DOHH2 (cell line): ENCODE measurements around the gene RANBP3L.

ENCODE experiments used
- H3F3A ChIP-seq: fragments of 200-600 bp; sonication (generic), shearing (Covaris generic); 2 replicates; pipeline ENCODE4 v1.6.0; 2016; ENCODE audit warnings: antibody characterized with exemption, mild to moderate bottlenecking; ENCODE audit not compliant: control insufficient read depth, insufficient read depth
- H3K27ac ChIP-seq: fragments of 200-600 bp; sonication (generic); 2 replicates; pipeline ENCODE4 v1.5.1; 2014; ENCODE audit warnings: low read depth, mild to moderate bottlenecking, low read length, moderate library complexity
- H3K27me3 ChIP-seq: fragments of 200-600 bp; sonication (generic); 2 replicates; pipeline ENCODE4 v1.6.1; 2014; ENCODE audit warnings: mild to moderate bottlenecking, low read length, mixed read lengths; ENCODE audit not compliant: control insufficient read depth
- H3K36me3 ChIP-seq: fragments of 200-600 bp; sonication (generic); 2 replicates; pipeline ENCODE4 v1.6.1; 2014; ENCODE audit warnings: mild to moderate bottlenecking, low read length, moderate library complexity, mixed read lengths; ENCODE audit not compliant: control insufficient read depth
- H3K4me1 ChIP-seq: fragments of 200-600 bp; sonication (generic); 2 replicates; pipeline ENCODE4 v1.6.1; 2014; ENCODE audit warnings: mild to moderate bottlenecking, low read length, mixed read lengths; ENCODE audit not compliant: control insufficient read depth
- H3K4me2 ChIP-seq: fragments of 200-600 bp; sonication (generic); 2 replicates; pipeline ENCODE4 v1.6.0; 2014; ENCODE audit warnings: mild to moderate bottlenecking, low read length, moderate library complexity
- H3K4me3 ChIP-seq: fragments of 200-600 bp; sonication (generic); 2 replicates; pipeline ENCODE4 v1.5.1; 2014; ENCODE audit warnings: mild to moderate bottlenecking, low read length, mixed read lengths
- H3K79me2 ChIP-seq: fragments of 200-600 bp; sonication (generic); 2 replicates; pipeline ENCODE4 v1.6.1; 2014; ENCODE audit warnings: mild to moderate bottlenecking, low read length, mixed read lengths; ENCODE audit not compliant: control insufficient read depth
- H3K9me2 ChIP-seq: fragments of 200-600 bp; sonication (generic); replicated peaks from 2 replicates; pipeline ENCODE4 v1.6.1; 2014; ENCODE audit warnings: mild to moderate bottlenecking, low read length, mixed read lengths; ENCODE audit not compliant: control insufficient read depth
- H3K9me3 ChIP-seq: fragments of 200-600 bp; sonication (generic); 2 replicates; pipeline ENCODE4 v1.6.1; 2014; ENCODE audit warnings: antibody characterized with exemption, low read length, mixed read lengths; ENCODE audit not compliant: control insufficient read depth, insufficient read depth
- H4K20me1 ChIP-seq: fragments of 200-600 bp; sonication (generic); 2 replicates; pipeline ENCODE4 v1.6.0; 2014; ENCODE audit warnings: low read depth, mild to moderate bottlenecking, antibody characterized with exemption, low read length, moderate library complexity; ENCODE audit not compliant: control insufficient read depth, insufficient read depth
- EZH2phosphoT487 ChIP-seq: fragments of 200-600 bp; sonication (generic); IDR thresholded peaks from 2 replicates; pipeline ENCODE4 v1.6.1; 2017; ENCODE audit warnings: borderline replicate concordance, mild to moderate bottlenecking, antibody characterized with exemption, low read length, moderate library complexity, mixed read lengths
- TF ChIP-seq, protein P1 (sequence below): fragments of 200-600 bp; sonication (generic); IDR thresholded peaks from one replicate; pipeline ENCODE4 v1.5.1; 2014; ENCODE audit warnings: antibody characterized with exemption, mild to moderate bottlenecking, low read depth, low read length; ENCODE audit not compliant: poor library complexity, severe bottlenecking

RANBP3L gene

DNA sequence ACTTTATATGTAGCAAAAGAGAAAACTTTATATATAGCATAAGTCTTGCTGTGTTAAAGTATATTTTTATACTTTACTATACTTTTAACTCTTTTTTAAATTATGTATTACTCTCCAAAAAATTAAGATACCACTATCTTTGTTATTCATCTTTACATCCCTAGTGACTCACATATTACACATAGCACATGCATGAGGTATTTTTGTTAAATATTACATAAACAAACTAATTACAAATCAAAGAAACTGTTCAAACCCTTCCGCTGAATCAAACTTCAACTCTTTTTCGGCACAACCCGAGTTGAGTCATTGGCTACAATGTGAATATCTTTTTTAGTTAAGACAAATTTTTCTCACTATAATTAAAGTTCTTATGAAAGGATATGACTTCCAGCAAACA lies 92.0 kb downstream of the RANBP3L start:
- Histone ChIP-seq H3K4me1 (peaks cover 2% of the 10 kb centered on the region), H3K27ac (no peak overlapping the region), H3K9me2 (no peaks in the 10 kb centered on the region), H3K27me3 (no peaks in the 10 kb centered on the region), H3K4me2 (no peak overlapping the region), H3K79me2 (no peaks in the 10 kb centered on the region), H3K9me3 (no peaks in the 10 kb centered on the region), H4K20me1 (no peaks in the 10 kb centered on the region), H3K4me3 (no peak overlapping the region), H3F3A (no peaks in the 10 kb centered on the region), H3K36me3 (peaks cover 44% of the 10 kb centered on the region)
- TF ChIP-seq, protein P1, sequence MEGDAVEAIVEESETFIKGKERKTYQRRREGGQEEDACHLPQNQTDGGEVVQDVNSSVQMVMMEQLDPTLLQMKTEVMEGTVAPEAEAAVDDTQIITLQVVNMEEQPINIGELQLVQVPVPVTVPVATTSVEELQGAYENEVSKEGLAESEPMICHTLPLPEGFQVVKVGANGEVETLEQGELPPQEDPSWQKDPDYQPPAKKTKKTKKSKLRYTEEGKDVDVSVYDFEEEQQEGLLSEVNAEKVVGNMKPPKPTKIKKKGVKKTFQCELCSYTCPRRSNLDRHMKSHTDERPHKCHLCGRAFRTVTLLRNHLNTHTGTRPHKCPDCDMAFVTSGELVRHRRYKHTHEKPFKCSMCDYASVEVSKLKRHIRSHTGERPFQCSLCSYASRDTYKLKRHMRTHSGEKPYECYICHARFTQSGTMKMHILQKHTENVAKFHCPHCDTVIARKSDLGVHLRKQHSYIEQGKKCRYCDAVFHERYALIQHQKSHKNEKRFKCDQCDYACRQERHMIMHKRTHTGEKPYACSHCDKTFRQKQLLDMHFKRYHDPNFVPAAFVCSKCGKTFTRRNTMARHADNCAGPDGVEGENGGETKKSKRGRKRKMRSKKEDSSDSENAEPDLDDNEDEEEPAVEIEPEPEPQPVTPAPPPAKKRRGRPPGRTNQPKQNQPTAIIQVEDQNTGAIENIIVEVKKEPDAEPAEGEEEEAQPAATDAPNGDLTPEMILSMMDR: no peak

DNA sequence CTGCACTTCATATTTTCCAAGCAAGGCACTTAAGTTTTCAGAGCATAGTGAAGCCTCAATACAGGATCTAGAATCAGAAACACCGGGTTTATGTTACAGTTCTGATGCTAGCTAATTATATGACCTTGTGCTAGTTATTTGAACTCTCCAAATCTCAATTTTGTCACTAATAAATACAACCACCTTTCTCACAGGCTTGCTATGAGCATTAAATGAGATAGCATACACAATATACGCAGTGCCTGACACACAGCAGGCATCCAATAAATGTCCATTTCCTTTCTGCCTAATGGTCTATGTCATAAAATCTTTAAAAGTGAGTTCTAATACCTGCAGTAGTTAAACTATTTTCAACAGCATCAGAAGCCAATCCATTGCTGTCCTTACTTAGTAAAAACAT lies 92.9 kb downstream of the RANBP3L start:
- no peak overlapping the region for H3K27ac ChIP-seq
- no peak overlapping the region for H3K4me3 ChIP-seq
- no peaks in the 10 kb centered on the region for H3K79me2 ChIP-seq
- H3K9me2 ChIP-seq: no peaks in the 10 kb centered on the region
- no peaks in the 10 kb centered on the region for H3K27me3 ChIP-seq
- H4K20me1 ChIP-seq: no peaks in the 10 kb centered on the region
- no peaks in the 10 kb centered on the region for H3K9me3 ChIP-seq
- no peak for TF ChIP-seq EZH2phosphoT487
- TF ChIP-seq, protein P1: no peak
- no peaks in the 10 kb centered on the region for H3F3A ChIP-seq
- H3K36me3 ChIP-seq: peaks cover 40% of the 10 kb centered on the region
- no peak overlapping the region for H3K4me2 ChIP-seq
- H3K4me1 ChIP-seq: no peaks in the 10 kb centered on the region

DNA sequence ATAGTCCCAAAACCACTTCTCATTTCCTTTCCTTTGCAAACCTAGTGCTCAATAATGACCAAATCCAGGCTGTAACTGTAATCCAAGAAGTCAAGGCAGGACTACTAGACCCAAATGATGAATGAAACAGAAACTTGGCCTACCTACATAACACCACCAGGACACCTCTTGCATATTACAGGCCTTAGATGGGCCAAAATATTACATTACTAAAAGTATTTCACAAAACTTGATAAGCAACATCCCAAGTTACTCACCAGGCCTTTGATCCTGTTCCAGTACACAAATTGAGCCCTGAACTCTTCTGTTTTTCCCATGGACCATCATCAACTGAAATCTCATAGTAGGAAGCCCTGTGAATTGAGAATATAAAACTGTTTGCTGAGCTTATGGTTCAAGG lies 94.8 kb downstream of the RANBP3L start:
- H3K4me1 ChIP-seq: no peaks in the 10 kb centered on the region
- peaks cover 41% of the 10 kb centered on the region for H3K36me3 ChIP-seq
- H3K27ac ChIP-seq: no peak overlapping the region
- H3K27me3 ChIP-seq: no peaks in the 10 kb centered on the region
- TF ChIP-seq EZH2phosphoT487: no peak
- TF ChIP-seq, protein P1: no peak
- no peaks in the 10 kb centered on the region for H3K9me2 ChIP-seq
- H3K79me2 ChIP-seq: no peaks in the 10 kb centered on the region
- H3K4me3 ChIP-seq: no peak overlapping the region
- no peaks in the 10 kb centered on the region for H3K9me3 ChIP-seq
- H3F3A ChIP-seq: no peaks in the 10 kb centered on the region
- H3K4me2 ChIP-seq: no peak overlapping the region
- H4K20me1 ChIP-seq: no peaks in the 10 kb centered on the region

- H3K36me3 ChIP-seq: peaks cover 47% of the 10 kb centered on the region
These were observed 96.4 kb downstream of the RANBP3L start for GRCh38 chr5:36205329-36205728.

More at GRCh38 chr5:36205329-36205728, 96.4 kb downstream of the RANBP3L start:
- H3K4me2 ChIP-seq: no peak overlapping the region
- no peaks in the 10 kb centered on the region for H3K27me3 ChIP-seq
- H4K20me1 ChIP-seq: no peaks in the 10 kb centered on the region
- H3K27ac ChIP-seq: no peak overlapping the region
- no peaks in the 10 kb centered on the region for H3K4me1 ChIP-seq
- no peak overlapping the region for H3K4me3 ChIP-seq
- H3K9me2 ChIP-seq: no peaks in the 10 kb centered on the region
- no peaks in the 10 kb centered on the region for H3K9me3 ChIP-seq
- TF ChIP-seq, protein P1: no peak
- TF ChIP-seq EZH2phosphoT487: no peak
- peaks cover 2% of the 10 kb centered on the region; the same call in 1 of the 2 replicates for H3F3A ChIP-seq
- no peaks in the 10 kb centered on the region for H3K79me2 ChIP-seq
